IPS DF 19.7 (cell line): ENCODE results near the gene ZFYVE21.

Source experiments
- DNase-seq: peaks from one replicate; pipeline ENCODE4 v3.0.0-alpha.2; 2013; ENCODE audit warnings: low read depth, low spot score

Gene ZFYVE21

GRCh38 chr14:103692159-103692558, 23.5 kb upstream of the ZFYVE21 start:
- DNase-seq = no peak

- DNase-seq = no peak
Measured at GRCh38 chr14:103692871-103693270, 22.7 kb upstream of the ZFYVE21 start.

GRCh38 chr14:103693515-103693914, 22.1 kb upstream of the ZFYVE21 start:
- DNase-seq = no peak

- DNase-seq = no peak
Measured at GRCh38 chr14:103694572-103695026, 21.0 kb upstream of the ZFYVE21 start.

- DNase-seq = no peak
Measured at GRCh38 chr14:103695296-103696069, 20.1 kb upstream of the ZFYVE21 start.

- no peak for DNase-seq
Measured at GRCh38 chr14:103696070-103696402, 19.6 kb upstream of the ZFYVE21 start.

- no peak for DNase-seq
Measured at GRCh38 chr14:103696466-103697071, 19.0 kb upstream of the ZFYVE21 start.

GRCh38 chr14:103697206-103697602, 18.4 kb upstream of the ZFYVE21 start:
- DNase-seq = no peak

- DNase-seq = no peak
Measured at GRCh38 chr14:103697603-103698379, 17.8 kb upstream of the ZFYVE21 start.

- DNase-seq = no peak
Measured at GRCh38 chr14:103698380-103699260, 17.0 kb upstream of the ZFYVE21 start.

- no peak for DNase-seq
Measured at GRCh38 chr14:103699261-103699661, 16.3 kb upstream of the ZFYVE21 start.

GRCh38 chr14:103699901-103700752, 15.5 kb upstream of the ZFYVE21 start:
- no peak for DNase-seq

- no peak for DNase-seq
Measured at GRCh38 chr14:103700753-103701490, 14.7 kb upstream of the ZFYVE21 start.

- DNase-seq = no peak
Measured at GRCh38 chr14:103702095-103702494, 13.5 kb upstream of the ZFYVE21 start.

- no peak for DNase-seq
Measured at GRCh38 chr14:103702497-103703432, 12.8 kb upstream of the ZFYVE21 start.

- no peak for DNase-seq
Measured at GRCh38 chr14:103703433-103704385, 11.9 kb upstream of the ZFYVE21 start.

- DNase-seq = no peak
Measured at GRCh38 chr14:103704708-103705107, 10.9 kb upstream of the ZFYVE21 start.

GRCh38 chr14:103705118-103705503, 10.5 kb upstream of the ZFYVE21 start:
- no peak for DNase-seq
